AG04450 (cell line): Measurements from ENCODE around the gene ACOXL. TPM values are rescaled to one million over a fixed set of nuclear protein-coding genes. Genes with fewer than 3 reads are reported as not detected.

ENCODE experiments used
- CTCF ChIA-PET: fragments of 300-600, 350-600 bp; formaldehyde crosslinking; extraction: SDS; loops from one replicate; lab custom pipeline; 2022; ENCODE audit warnings: antibody characterized with exemption, inconsistent platforms; lab: Charles Lee
- POLR2A ChIA-PET: fragments of 350-600 bp; formaldehyde crosslinking; extraction: SDS; loops from one replicate; lab custom pipeline; 2021; ENCODE audit warnings: antibody characterized with exemption, inconsistent platforms; lab: Yijun Ruan, JAX
- DNase-seq: peaks from one replicate; pipeline ENCODE4 v3.0.0-alpha.2; 2011; ENCODE audit warnings: low read depth, low spot score
- H3K27ac ChIP-seq: one replicate; pipeline ENCODE4 v1.5.1; 2012; ENCODE audit warnings: low read depth, low read length, control low read depth
- H3K27me3 ChIP-seq: one replicate; pipeline ENCODE4 v1.6.0; 2012; ENCODE audit warnings: low read length; ENCODE audit not compliant: control insufficient read depth, insufficient read depth
- H3K4me3 ChIP-seq: 2 replicates; pipeline ENCODE4 v1.5.1; 2011; ENCODE audit warnings: mild to moderate bottlenecking, low read depth, low read length, control low read depth
- H3K9me3 ChIP-seq: 2 replicates; pipeline ENCODE4 v1.5.1; 2012; ENCODE audit warnings: low read length; ENCODE audit not compliant: control insufficient read depth, insufficient read depth
- polyA plus RNA-seq: library from polyadenylated mRNA; depleted of rRNA; stranded (reverse); fragments of >200 nt; gene quantifications from 2 replicates; pipeline ENCODE4 v1.2.3, GENCODE V29; 2011
- TF ChIP-seq, protein P1 (sequence below): IDR thresholded peaks from 2 replicates; pipeline ENCODE4 v1.5.1; 2011; ENCODE audit warnings: low read depth, low read length, control low read depth, inconsistent platforms

The ACOXL gene
- polyA plus RNA-seq, 1 experiment, result not detected

DNA sequence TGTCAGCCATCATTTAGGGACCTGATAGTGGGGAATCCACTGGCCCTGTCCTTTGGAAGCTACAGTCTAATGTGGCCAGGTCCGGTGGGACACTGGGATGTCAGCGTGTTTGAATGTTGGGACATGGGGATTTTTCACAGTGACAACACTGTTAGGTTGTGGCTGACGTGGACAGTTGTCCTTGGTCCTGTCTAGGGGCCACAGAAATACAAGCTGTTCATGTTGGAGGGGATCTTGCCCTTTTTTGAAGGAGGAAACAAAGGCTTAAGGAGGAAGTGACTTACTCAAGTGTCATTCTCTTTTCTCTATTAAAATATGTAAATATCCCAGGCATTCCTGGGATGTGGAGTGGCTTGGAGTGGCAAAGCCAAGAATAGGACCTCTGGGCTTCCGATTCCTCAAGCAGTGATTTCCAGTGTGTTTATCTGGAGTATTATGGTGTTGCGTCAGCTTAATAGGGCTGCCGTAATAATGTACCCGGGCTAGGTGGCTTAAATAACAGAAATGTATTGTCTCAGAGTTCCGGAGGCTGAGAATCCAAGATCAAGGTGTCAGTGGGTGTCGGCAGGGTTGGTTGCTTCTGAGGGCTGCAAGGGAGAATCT lies 8.5 kb downstream of the ACOXL start:
- ChIA-PET POLR2A (no interaction called here), CTCF (no interaction called here)
- Histone ChIP-seq H3K9me3 (no peaks in the 10 kb centered on the region), H3K27ac (no peak overlapping the region), H3K4me3 (no peak overlapping the region), H3K27me3 (peaks cover 25% of the 10 kb centered on the region)
- DNase-seq, result no peak
- TF ChIP-seq, protein P1, sequence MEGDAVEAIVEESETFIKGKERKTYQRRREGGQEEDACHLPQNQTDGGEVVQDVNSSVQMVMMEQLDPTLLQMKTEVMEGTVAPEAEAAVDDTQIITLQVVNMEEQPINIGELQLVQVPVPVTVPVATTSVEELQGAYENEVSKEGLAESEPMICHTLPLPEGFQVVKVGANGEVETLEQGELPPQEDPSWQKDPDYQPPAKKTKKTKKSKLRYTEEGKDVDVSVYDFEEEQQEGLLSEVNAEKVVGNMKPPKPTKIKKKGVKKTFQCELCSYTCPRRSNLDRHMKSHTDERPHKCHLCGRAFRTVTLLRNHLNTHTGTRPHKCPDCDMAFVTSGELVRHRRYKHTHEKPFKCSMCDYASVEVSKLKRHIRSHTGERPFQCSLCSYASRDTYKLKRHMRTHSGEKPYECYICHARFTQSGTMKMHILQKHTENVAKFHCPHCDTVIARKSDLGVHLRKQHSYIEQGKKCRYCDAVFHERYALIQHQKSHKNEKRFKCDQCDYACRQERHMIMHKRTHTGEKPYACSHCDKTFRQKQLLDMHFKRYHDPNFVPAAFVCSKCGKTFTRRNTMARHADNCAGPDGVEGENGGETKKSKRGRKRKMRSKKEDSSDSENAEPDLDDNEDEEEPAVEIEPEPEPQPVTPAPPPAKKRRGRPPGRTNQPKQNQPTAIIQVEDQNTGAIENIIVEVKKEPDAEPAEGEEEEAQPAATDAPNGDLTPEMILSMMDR, result no peak

DNA sequence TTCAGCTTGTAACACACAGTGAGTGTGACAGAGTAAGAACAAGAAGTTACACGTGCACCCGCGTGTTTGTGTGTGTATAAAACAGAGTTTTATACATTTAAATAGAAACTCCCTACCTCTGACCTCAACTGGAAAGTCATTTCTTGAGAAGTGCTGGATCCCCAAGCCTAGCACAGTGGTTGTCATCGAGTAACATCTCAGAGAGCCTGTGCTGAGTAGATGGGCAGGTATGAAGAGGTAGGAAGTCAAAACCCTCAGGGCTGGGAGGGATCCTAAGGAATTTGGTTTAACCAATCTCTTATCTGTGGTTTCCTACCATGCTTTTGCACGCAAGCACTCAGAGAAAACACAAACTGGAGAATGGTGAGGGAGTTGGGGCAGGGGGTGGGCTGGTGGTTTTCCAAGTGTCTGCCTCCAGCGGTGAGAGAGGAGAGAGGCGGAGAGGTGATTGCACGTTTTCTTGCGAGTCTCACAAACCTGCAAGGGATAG lies 9.2 kb downstream of the ACOXL start:
- no peaks in the 10 kb centered on the region for H3K9me3 ChIP-seq
- no peak overlapping the region for H3K4me3 ChIP-seq
- H3K27me3 ChIP-seq, result peaks cover 30% of the 10 kb centered on the region
- ChIA-PET POLR2A (no interaction called here), CTCF (no interaction called here)
- no peak overlapping the region for H3K27ac ChIP-seq
- TF ChIP-seq, protein P1, result no peak
- no peak for DNase-seq

DNA sequence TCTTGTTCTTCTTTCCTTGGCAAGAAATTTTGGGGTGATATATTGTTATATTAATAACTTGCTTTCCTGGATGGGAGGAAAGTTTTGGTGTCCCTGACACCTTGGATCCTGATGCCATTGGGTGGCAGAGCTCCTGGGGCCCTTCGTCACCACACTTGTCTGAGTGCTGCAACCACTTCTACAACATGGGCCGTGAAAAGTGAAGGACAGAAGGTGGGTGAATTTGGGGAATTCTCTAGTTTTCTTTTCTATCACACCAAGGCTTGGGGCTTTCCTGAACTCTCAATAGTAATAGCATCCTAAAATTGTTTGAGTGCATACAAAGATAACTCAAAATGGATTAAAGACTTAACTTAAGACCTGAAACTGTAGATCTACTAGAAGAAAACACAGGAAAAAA lies 10.0 kb downstream of the ACOXL start:
- Histone ChIP-seq H3K27ac (no peak overlapping the region), H3K9me3 (no peaks in the 10 kb centered on the region), H3K27me3 (peaks cover 34% of the 10 kb centered on the region), H3K4me3 (no peak overlapping the region)
- CTCF ChIA-PET, result no interaction called here
- DNase-seq, result no peak
- TF ChIP-seq, protein P1, result no peak
- POLR2A ChIA-PET, result no interaction called here

DNA sequence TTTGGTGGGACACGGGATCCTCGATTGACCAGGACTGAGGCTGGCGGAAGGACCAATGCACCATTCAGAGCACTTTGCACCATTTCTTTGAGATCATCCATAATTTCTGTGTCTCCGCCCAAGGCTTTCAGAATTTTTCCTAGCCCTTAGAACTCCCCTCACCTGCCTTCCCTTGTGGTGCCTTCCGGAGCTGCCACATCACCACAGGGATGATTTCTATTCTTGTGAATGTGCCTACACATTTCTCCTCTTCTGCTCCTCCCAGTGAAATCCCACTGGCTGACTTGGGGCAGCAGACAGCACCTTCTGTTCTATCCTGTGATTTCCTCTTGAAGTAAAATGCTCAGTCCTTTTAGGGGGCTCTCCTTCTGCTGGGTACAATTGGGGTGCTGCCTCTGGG lies 11.2 kb downstream of the ACOXL start:
- ChIA-PET POLR2A (no interaction called here), CTCF (no interaction called here)

DNA sequence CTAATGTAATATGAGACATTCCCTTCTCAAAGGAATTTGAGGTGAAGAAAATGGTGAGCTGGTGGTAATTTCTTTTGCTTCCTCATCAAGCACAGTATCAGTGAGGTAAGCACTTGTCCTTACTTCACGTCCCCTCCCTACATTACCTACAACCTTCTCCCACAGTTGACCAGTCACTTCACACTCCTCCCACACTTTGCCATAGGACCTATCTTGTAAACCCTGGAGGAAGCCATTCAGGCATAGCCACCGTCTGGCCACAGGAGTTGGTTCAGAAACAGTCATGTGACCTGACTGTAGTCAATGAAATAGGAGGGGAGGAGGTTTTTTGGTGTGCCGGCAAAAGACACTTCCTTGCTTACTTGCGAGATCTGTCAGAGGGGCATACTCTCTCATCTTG lies 12.1 kb downstream of the ACOXL start:
- peaks cover 41% of the 10 kb centered on the region for H3K27me3 ChIP-seq

More for the DNA sequence above, 11.2 kb downstream of the ACOXL start:
- H3K9me3 ChIP-seq, result no peaks in the 10 kb centered on the region
- TF ChIP-seq, protein P1, result no peak
- no peak overlapping the region for H3K27ac ChIP-seq
- H3K27me3 ChIP-seq, result peaks cover 38% of the 10 kb centered on the region
- no peak overlapping the region for H3K4me3 ChIP-seq
- DNase-seq, result no peak

More for the DNA sequence above, 12.1 kb downstream of the ACOXL start:
- DNase-seq, result no peak
- Histone ChIP-seq H3K4me3 (no peak overlapping the region), H3K27ac (no peak overlapping the region), H3K9me3 (no peaks in the 10 kb centered on the region)
- TF ChIP-seq, protein P1, result no peak
- POLR2A ChIA-PET, result no interaction called here
- CTCF ChIA-PET, result no interaction called here
